ENCODE measurements around the gene MAP4K4. TPM values are rescaled to one million over a fixed set of nuclear protein-coding genes. Genes with fewer than 3 reads are reported as not detected.

Gene MAP4K4
- total and polyA plus RNA-seq, 2 donors from 2014 or later = 8.4 to 62.8 TPM

DNA sequence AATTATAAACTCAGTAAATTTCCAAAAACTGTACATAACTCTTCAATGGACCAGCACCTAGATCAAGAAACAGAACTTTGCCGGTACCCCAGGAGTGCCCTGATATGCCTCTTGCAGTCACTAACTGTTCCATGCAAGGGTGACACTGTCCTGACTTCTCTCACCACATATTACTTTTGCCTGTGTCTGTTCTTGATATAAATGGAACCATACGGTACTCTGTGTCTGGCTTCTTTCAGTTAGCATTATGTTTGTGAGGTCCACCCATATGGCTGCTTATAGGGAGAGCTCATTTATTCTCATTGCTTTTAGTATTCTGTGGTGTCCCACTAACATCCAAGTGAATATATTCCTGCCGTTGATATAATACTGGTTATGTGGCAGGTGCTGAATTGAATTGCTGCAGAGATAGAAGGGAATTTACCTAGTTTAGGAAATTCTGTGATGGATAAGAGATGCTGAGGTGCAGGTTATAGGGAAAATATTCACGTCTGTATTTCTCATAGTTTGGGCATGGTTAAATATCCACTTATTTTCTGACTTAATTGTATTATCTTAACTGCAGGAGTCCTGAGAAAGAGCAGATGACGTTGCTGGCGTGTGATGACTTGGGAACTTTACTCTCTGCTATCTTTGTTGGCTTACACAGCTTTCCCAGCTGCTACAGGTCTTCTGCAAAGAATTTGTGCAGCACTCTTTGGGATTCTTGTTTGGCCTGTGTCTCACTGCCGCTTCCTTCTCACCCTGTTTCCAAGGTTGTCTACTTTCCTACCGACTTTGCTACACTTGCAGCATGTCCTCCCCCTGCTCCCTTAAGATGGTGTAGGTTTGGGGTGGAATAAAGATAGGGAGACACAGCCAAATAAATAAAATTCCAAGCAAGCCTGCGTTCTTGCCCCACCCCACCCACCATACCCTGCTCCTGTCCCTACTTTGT lies 107.9 kb downstream of the MAP4K4 start:
- H3K9me3 ChIP-seq (ENCODE audit: control insufficient read depth in 2 of 3, insufficient read depth in 1 of 3, low read length in 3 of 3) = no peaks in the 10 kb centered on the region
- peaks cover 0 to 13% (median 2%) of the 10 kb centered on the region in 3 donors for H3K4me1 ChIP-seq (ENCODE audit: control insufficient read depth in 2 of 3, insufficient read depth in 2 of 3, low read depth in 1 of 3, low read length in 3 of 3)
- no peak overlapping the region for H3K27ac ChIP-seq (ENCODE audit: low read depth in 2 of 2, low read length in 2 of 2)
- DNase-seq (no peak), FAIRE-seq (no peak)
- no peaks in the 10 kb centered on the region for H3K36me3 ChIP-seq (ENCODE audit: control insufficient read depth in 2 of 3, insufficient read depth in 3 of 3, low read length in 3 of 3)
- H3K9ac ChIP-seq (ENCODE audit: low read length in 3 of 3) = no peak overlapping the region
- TF ChIP-seq CTCF (IDR thresholded peaks at IDR 0.05; ENCODE audit: borderline replicate concordance, extremely low read depth, insufficient read depth) = no peak
- no peaks in the 10 kb centered on the region for H3K27me3 ChIP-seq (ENCODE audit: control insufficient read depth, insufficient read depth, low read length)
- H3K4me3 ChIP-seq (ENCODE audit: low read length in 3 of 3) = no peak overlapping the region
- intact Hi-C loops (cut with DNase I) = no loop called here

- no peak overlapping the region for H3K9ac ChIP-seq (ENCODE audit: low read length in 3 of 3)
Measured at GRCh38 chr2:101806123-101806522, 108.6 kb downstream of the MAP4K4 start.

GRCh38 chr2:101806701-101807100 lies 109.2 kb downstream of the MAP4K4 start:
- intact Hi-C loops (cut with DNase I) = no loop called here
- no peak overlapping the region for H3K4me3 ChIP-seq (ENCODE audit: low read length in 3 of 3)
- H3K36me3 ChIP-seq (ENCODE audit: control insufficient read depth in 2 of 3, insufficient read depth in 3 of 3, low read length in 3 of 3) = no peaks in the 10 kb centered on the region
- H3K4me1 ChIP-seq (ENCODE audit: control insufficient read depth in 2 of 3, insufficient read depth in 2 of 3, low read depth in 1 of 3, low read length in 3 of 3) = peaks cover 0 to 13% (median 2%) of the 10 kb centered on the region in 3 donors
- FAIRE-seq (no peak), DNase-seq (no peak)
- H3K9me3 ChIP-seq (ENCODE audit: control insufficient read depth in 2 of 3, insufficient read depth in 1 of 3, low read length in 3 of 3) = no peaks in the 10 kb centered on the region
- H3K9ac ChIP-seq (ENCODE audit: low read length in 3 of 3) = no peak overlapping the region
- no peak for TF ChIP-seq CTCF (IDR thresholded peaks at IDR 0.05; ENCODE audit: borderline replicate concordance, extremely low read depth, insufficient read depth)
- H3K27me3 ChIP-seq (ENCODE audit: control insufficient read depth, insufficient read depth, low read length) = no peaks in the 10 kb centered on the region
- no peak overlapping the region for H3K27ac ChIP-seq (ENCODE audit: low read depth in 2 of 2, low read length in 2 of 2)

More at GRCh38 chr2:101806123-101806522, 108.6 kb downstream of the MAP4K4 start:
- H3K4me1 ChIP-seq (ENCODE audit: control insufficient read depth in 2 of 3, insufficient read depth in 2 of 3, low read depth in 1 of 3, low read length in 3 of 3) = peaks cover 0 to 13% (median 2%) of the 10 kb centered on the region in 3 donors
- no peaks in the 10 kb centered on the region for H3K36me3 ChIP-seq (ENCODE audit: control insufficient read depth in 2 of 3, insufficient read depth in 3 of 3, low read length in 3 of 3)
- no peak overlapping the region for H3K27ac ChIP-seq (ENCODE audit: low read depth in 2 of 2, low read length in 2 of 2)
- intact Hi-C loops (cut with DNase I) = no loop called here
- FAIRE-seq (no peak), DNase-seq (no peak)
- no peaks in the 10 kb centered on the region for H3K27me3 ChIP-seq (ENCODE audit: control insufficient read depth, insufficient read depth, low read length)
- no peaks in the 10 kb centered on the region for H3K9me3 ChIP-seq (ENCODE audit: control insufficient read depth in 2 of 3, insufficient read depth in 1 of 3, low read length in 3 of 3)
- TF ChIP-seq CTCF (IDR thresholded peaks at IDR 0.05; ENCODE audit: borderline replicate concordance, extremely low read depth, insufficient read depth) = no peak
- no peak overlapping the region for H3K4me3 ChIP-seq (ENCODE audit: low read length in 3 of 3)

Data from kidney (tissue), 14 donors.